Measurements from ENCODE around the gene ADPGK. TPM values are rescaled to one million over a fixed set of nuclear protein-coding genes. Genes with fewer than 3 reads are reported as not detected.

ADPGK gene
- total RNA-seq, 4 donors from 2014 or later: 53.0 to 74.6 (median 61.7) TPM

DNA sequence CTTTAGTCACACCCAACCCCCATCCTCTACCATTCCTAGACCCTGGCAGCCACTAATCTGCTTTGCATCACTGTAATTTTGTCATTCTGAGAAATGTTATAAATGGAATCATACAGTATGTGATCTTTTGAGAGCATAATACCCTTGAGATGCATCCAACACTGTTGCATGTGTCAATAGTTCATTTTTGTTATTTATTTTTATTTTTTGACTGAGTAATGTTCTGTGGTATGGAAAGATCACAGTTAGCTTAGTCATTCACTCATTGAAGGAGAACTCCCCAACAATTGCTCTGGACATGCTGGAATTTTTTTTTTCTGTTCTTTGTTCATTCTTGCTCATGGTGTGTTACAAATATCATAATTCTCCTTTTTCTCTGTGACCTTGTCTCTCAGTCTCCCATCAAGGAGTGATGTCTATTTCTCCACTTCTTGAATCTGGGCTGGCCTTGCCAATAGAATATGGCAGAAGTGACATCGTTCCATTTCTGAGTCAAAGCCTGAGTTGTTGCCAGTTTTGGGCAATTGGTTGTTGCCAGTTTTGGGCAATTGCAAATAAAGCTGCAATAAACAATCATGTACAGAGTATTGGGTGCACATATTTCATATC, 6.8 kb upstream of the ADPGK start:
- no peaks in the 10 kb centered on the region for H3K9me3 ChIP-seq
- no peak for DNase-seq
- 86 to 90% methylated on average over 1 of the region's 1 CpG for WGBS, 2 donors
- no peak overlapping the region for H3K4me3 ChIP-seq (replicated peaks in 1 of 3)
- TF ChIP-seq, protein P1, sequence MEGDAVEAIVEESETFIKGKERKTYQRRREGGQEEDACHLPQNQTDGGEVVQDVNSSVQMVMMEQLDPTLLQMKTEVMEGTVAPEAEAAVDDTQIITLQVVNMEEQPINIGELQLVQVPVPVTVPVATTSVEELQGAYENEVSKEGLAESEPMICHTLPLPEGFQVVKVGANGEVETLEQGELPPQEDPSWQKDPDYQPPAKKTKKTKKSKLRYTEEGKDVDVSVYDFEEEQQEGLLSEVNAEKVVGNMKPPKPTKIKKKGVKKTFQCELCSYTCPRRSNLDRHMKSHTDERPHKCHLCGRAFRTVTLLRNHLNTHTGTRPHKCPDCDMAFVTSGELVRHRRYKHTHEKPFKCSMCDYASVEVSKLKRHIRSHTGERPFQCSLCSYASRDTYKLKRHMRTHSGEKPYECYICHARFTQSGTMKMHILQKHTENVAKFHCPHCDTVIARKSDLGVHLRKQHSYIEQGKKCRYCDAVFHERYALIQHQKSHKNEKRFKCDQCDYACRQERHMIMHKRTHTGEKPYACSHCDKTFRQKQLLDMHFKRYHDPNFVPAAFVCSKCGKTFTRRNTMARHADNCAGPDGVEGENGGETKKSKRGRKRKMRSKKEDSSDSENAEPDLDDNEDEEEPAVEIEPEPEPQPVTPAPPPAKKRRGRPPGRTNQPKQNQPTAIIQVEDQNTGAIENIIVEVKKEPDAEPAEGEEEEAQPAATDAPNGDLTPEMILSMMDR (IDR thresholded peaks at IDR 0.05): no peak
- TF ChIP-seq POLR2A (IDR thresholded peaks at IDR 0.05): no peak
- no peaks in the 10 kb centered on the region for H3K27me3 ChIP-seq
- no peaks in the 10 kb centered on the region for H3K4me1 ChIP-seq
- no peaks in the 10 kb centered on the region for H3K36me3 ChIP-seq
- no peak overlapping the region for H3K27ac ChIP-seq
- intact Hi-C loops (cut with DNase I): no loop called here

DNA sequence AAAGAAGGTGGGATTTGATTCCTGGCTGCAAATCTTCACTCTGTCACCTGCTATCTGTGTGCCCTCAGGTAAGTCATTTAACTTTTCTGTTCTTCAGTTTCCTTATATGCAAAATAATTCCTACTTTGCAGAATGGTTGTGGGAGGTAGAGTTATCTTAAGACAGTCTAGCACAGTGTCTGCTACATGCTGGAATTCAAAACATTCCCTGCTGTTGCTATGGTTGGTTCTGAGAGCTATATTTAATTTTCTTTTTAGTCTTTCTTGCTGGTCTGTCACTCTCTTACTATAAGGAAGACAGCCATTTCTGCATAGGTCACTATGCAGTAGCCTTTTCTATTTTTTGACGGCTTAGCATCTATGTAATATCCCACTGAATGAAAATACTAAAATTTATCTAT, 4.0 kb upstream of the ADPGK start:
- no peaks in the 10 kb centered on the region for H3K9me3 ChIP-seq
- H3K4me3 ChIP-seq (replicated peaks in 1 of 3): no peak overlapping the region
- no peaks in the 10 kb centered on the region for H3K27me3 ChIP-seq
- TF ChIP-seq, protein P1 (IDR thresholded peaks at IDR 0.05): no peak
- TF ChIP-seq POLR2A (IDR thresholded peaks at IDR 0.05): no peak
- intact Hi-C loops (cut with DNase I): no loop called here
- peaks cover 0 to 4% of the 10 kb centered on the region in 2 donors for H3K4me1 ChIP-seq
- no peak for DNase-seq
- no peak overlapping the region for H3K27ac ChIP-seq
- WGBS, 2 donors: 87 to 93% methylated on average over 1 of the region's 1 CpG
- H3K36me3 ChIP-seq: no peaks in the 10 kb centered on the region

DNA sequence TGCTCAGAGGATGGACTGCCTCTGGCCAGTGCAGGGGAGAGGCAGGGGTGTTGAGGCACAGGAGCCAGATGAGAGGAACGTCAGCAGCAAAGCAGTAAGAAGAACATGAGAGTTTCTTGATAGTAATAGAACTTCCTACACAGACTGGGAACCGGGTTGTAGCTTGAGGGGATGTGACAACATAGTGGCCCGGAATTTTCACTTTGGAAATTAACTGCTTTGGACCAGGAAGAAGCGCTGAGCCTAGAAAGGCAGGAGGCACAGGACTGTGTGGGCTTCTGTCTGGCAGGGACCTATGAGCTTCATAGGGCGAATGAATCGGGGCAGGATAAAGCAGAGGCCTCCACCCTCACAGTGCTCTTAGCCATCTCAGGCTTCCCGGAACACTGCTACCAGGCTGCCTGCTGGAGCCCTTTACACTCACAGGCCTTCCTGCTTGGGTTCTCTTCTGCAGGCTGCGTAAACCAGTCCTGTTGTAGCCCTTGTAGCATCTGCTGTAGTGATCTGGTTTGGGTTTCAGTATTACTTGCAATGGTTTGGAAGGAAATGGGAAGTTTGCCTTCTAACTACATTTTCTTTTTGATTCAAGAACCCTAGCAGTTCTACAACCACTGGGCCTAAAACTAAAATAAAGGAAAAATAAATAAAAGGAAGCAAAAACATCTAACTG, 3.3 kb upstream of the ADPGK start:
- WGBS, 2 donors: 79% methylated on average over 8 of the region's 8 CpGs
- no peaks in the 10 kb centered on the region for H3K27me3 ChIP-seq
- H3K4me3 ChIP-seq (replicated peaks in 1 of 3): no peak overlapping the region
- peaks cover 3 to 11% of the 10 kb centered on the region in 2 donors for H3K4me1 ChIP-seq
- H3K9me3 ChIP-seq: no peaks in the 10 kb centered on the region
- TF ChIP-seq, protein P1 (IDR thresholded peaks at IDR 0.05): no peak
- TF ChIP-seq POLR2A (IDR thresholded peaks at IDR 0.05): no peak
- no peaks in the 10 kb centered on the region for H3K36me3 ChIP-seq
- H3K27ac ChIP-seq: no peak overlapping the region
- no peak for DNase-seq
- intact Hi-C loops (cut with DNase I): no loop called here

DNA sequence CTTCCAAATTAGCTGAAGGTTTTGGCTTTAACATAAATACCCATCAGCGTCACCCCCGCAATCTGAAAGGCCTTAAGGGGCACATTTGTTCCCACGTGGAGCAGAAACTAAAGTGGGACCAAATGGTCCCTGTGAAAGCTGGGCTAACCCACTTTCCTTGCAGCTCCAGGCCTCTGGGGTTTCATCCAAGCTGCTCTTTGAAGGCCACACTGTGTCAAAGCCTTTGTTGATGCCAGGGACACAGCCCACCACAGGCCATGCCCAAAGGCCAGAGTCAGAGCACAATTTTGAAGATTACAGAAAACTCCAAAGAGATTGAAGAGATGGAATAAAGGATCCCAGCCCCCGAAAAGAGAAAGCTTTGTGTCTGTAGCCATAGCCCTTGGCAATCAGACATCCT, 2.7 kb upstream of the ADPGK start:
- intact Hi-C loops (cut with DNase I): no loop called here
- no peak for DNase-seq
- WGBS, 2 donors: 91 to 95% methylated on average over 4 of the region's 4 CpGs
- Histone ChIP-seq H3K4me1 (peaks cover 5 to 17% of the 10 kb centered on the region in 2 donors), H3K9me3 (no peaks in the 10 kb centered on the region), H3K27ac (no peak overlapping the region), H3K27me3 (no peaks in the 10 kb centered on the region), H3K36me3 (no peaks in the 10 kb centered on the region), H3K4me3 (replicated peaks in 1 of 3) (no peak overlapping the region)
- TF ChIP-seq, protein P1 (IDR thresholded peaks at IDR 0.05): no peak
- TF ChIP-seq POLR2A (IDR thresholded peaks at IDR 0.05): no peak

DNA sequence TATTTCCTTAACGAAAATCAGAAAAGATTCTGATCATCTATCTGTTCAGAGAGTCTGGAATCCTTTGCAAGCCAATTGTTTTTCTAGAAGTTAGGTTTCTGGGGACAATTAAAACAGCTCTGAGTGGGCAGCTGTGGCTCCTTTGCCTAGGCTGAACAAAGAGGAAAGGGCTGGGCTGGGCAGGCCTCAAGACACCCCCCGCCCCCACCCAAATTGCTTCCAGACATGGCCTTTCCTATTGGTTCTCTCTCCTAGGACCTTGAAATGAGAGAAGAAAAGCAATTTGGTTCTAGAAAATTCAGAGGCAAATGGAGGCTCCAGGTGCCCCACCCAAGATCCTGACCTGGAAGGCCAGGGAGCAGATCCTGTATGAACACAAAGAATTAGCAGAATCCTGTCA, 2.3 kb upstream of the ADPGK start:
- Histone ChIP-seq H3K27me3 (no peaks in the 10 kb centered on the region), H3K9me3 (no peaks in the 10 kb centered on the region), H3K4me1 (peaks cover 5 to 18% of the 10 kb centered on the region in 2 donors), H3K4me3 (replicated peaks in 1 of 3) (no peak overlapping the region), H3K36me3 (no peaks in the 10 kb centered on the region), H3K27ac (no peak overlapping the region)
- TF ChIP-seq, protein P1 (IDR thresholded peaks at IDR 0.05): no peak
- no peak for TF ChIP-seq POLR2A (IDR thresholded peaks at IDR 0.05)
- 85 to 92% methylated on average over 2 of the region's 2 CpGs for WGBS, 2 donors
- no peak for DNase-seq
- intact Hi-C loops (cut with DNase I): no loop called here

Data from thyroid gland (tissue), 4 donors.